ENCODE results near the gene TUBGCP3. TPM values are rescaled to one million over a fixed set of nuclear protein-coding genes. Genes with fewer than 3 reads are reported as not detected.

Gene TUBGCP3
- total and polyA plus RNA-seq, 2 experiments from 2014 or later = 12.8 to 40.2 TPM

DNA sequence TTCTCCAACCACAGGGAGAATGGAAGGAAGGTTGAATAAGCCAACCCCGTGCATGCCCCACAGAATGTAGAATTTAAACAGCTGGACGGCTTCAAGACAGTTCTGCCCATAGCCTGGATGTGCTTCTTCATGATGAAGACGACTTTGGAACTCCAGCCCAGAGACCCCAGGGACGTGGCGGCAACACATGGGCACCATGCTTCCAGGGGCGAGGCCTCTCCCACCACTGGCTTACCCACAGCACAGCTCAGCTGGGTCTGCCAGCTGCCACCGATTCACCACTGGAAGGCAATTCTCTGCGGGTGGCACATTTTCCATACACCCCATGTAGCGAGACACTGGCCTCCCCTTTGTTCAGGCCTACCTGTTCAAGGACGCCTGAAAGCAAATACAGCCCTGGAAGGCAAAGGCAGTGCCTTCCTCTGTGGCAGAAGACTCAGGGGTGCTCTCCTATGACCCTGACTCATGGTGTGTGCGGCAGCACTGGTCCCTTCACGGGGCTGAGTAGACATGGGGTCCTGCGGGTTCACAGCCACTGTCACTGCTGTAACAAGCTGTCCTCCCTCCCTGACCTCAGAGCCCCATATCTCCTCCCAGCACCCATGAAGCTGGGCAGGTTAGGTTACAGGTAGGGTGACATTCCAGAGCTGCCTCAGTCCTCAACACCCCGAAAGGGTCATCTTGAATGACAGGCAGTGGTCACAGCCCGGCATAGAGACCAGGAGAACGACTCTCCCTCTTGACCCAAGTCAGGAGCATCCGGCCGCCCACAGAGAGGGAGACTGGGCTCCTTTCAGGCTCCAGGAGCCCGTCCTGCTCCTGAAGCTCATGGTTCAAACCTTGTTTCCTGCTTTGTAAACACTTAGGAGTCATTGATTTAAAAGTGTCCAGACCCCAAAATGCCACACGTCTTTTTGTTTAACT is 139.1 kb downstream of the TUBGCP3 start (continued):
- TF ChIP-seq, protein P1, sequence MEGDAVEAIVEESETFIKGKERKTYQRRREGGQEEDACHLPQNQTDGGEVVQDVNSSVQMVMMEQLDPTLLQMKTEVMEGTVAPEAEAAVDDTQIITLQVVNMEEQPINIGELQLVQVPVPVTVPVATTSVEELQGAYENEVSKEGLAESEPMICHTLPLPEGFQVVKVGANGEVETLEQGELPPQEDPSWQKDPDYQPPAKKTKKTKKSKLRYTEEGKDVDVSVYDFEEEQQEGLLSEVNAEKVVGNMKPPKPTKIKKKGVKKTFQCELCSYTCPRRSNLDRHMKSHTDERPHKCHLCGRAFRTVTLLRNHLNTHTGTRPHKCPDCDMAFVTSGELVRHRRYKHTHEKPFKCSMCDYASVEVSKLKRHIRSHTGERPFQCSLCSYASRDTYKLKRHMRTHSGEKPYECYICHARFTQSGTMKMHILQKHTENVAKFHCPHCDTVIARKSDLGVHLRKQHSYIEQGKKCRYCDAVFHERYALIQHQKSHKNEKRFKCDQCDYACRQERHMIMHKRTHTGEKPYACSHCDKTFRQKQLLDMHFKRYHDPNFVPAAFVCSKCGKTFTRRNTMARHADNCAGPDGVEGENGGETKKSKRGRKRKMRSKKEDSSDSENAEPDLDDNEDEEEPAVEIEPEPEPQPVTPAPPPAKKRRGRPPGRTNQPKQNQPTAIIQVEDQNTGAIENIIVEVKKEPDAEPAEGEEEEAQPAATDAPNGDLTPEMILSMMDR (conservative IDR thresholded peaks at IDR 0.05; ENCODE audit: low read depth in 2 of 2) = no peak
- TF ChIP-seq NANOG (IDR thresholded peaks at IDR 0.05; ENCODE audit: borderline replicate concordance) = no peak

DNA sequence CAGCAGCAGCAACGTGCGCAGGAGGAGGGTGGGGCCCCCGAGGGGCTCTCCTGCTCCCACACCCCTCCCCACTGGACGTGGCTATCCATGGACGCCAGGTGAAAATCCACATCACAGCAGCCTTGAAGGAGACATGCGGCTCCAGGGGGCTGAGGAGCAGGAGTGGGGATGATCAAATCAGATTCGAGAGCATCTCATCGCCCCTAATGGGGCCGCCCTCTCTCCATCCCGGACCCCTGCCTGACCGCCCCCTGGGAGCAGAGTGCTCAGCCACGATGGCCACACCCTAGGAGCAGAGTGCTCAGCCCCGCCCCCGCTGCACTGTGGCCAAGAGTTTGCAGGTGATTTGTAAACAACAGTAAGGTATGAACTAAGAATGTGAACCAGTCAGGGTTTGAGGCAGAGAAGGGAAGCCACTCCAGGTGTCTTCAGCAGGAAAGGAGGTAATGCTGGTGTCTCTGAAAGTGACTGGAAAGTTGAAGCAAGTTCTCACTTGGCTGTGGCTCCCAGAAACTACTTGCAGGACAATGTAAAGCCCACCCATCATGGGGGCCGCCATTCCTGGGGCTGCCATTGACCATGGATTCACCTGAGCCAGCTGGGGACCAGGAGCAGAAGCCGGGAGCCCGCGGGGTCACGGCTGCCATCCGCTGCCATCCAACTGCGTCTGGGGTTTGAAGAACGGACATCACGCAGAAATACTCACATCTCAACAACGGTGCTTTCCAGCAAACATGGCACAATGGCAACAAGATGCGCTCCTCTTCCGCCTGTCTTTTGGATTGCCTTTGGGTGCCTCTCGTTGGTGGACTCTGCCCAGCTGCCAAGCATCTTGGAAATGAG is 140.0 kb downstream of the TUBGCP3 start:
- Mint-ChIP-seq H3K27me3 (ENCODE audit: insufficient read depth, low read depth, poor library complexity) (peaks cover 13% of the 10 kb centered on the region), H3K36me3 (ENCODE audit: low read depth) (no peaks in the 10 kb centered on the region), H3K4me3 (no peak overlapping the region), H3K4me1 (peaks cover 7% of the 10 kb centered on the region; the same call in 2 of the 3 replicates), H3K27ac (no peak overlapping the region), H3K9me3 (no peaks in the 10 kb centered on the region)
- ATAC-seq (no peak), DNase-seq (ENCODE audit: low spot score) (no peak)
- H3K9me2 ChIP-seq (ENCODE audit: insufficient read depth) = no peaks in the 10 kb centered on the region
- no peaks in the 10 kb centered on the region for H3K4me1 ChIP-seq (ENCODE audit: insufficient read depth)
- H3K79me2 ChIP-seq (replicated peaks; ENCODE audit: insufficient read depth) = no peaks in the 10 kb centered on the region
- H3K27ac ChIP-seq (ENCODE audit: low read depth) = no peak overlapping the region
- no peak overlapping the region for H3K4me2 ChIP-seq
- TF ChIP-seq JUNB (IDR thresholded peaks at IDR 0.05; ENCODE audit: unreplicated experiment) = no peak
- no peak for TF ChIP-seq POLR2AphosphoS5 (IDR thresholded peaks at IDR 0.05; ENCODE audit: low read depth)
- TF ChIP-seq EZH2 (IDR thresholded peaks at IDR 0.05; ENCODE audit: low read depth, unreplicated experiment) = no peak
- TF ChIP-seq ZNF331 (CRISPR knock-in tag; IDR thresholded peaks at IDR 0.05; ENCODE audit: low read depth) = no peak
- TF ChIP-seq NANOG (IDR thresholded peaks at IDR 0.05; ENCODE audit: borderline replicate concordance) = no peak
- TF ChIP-seq, protein P2, sequence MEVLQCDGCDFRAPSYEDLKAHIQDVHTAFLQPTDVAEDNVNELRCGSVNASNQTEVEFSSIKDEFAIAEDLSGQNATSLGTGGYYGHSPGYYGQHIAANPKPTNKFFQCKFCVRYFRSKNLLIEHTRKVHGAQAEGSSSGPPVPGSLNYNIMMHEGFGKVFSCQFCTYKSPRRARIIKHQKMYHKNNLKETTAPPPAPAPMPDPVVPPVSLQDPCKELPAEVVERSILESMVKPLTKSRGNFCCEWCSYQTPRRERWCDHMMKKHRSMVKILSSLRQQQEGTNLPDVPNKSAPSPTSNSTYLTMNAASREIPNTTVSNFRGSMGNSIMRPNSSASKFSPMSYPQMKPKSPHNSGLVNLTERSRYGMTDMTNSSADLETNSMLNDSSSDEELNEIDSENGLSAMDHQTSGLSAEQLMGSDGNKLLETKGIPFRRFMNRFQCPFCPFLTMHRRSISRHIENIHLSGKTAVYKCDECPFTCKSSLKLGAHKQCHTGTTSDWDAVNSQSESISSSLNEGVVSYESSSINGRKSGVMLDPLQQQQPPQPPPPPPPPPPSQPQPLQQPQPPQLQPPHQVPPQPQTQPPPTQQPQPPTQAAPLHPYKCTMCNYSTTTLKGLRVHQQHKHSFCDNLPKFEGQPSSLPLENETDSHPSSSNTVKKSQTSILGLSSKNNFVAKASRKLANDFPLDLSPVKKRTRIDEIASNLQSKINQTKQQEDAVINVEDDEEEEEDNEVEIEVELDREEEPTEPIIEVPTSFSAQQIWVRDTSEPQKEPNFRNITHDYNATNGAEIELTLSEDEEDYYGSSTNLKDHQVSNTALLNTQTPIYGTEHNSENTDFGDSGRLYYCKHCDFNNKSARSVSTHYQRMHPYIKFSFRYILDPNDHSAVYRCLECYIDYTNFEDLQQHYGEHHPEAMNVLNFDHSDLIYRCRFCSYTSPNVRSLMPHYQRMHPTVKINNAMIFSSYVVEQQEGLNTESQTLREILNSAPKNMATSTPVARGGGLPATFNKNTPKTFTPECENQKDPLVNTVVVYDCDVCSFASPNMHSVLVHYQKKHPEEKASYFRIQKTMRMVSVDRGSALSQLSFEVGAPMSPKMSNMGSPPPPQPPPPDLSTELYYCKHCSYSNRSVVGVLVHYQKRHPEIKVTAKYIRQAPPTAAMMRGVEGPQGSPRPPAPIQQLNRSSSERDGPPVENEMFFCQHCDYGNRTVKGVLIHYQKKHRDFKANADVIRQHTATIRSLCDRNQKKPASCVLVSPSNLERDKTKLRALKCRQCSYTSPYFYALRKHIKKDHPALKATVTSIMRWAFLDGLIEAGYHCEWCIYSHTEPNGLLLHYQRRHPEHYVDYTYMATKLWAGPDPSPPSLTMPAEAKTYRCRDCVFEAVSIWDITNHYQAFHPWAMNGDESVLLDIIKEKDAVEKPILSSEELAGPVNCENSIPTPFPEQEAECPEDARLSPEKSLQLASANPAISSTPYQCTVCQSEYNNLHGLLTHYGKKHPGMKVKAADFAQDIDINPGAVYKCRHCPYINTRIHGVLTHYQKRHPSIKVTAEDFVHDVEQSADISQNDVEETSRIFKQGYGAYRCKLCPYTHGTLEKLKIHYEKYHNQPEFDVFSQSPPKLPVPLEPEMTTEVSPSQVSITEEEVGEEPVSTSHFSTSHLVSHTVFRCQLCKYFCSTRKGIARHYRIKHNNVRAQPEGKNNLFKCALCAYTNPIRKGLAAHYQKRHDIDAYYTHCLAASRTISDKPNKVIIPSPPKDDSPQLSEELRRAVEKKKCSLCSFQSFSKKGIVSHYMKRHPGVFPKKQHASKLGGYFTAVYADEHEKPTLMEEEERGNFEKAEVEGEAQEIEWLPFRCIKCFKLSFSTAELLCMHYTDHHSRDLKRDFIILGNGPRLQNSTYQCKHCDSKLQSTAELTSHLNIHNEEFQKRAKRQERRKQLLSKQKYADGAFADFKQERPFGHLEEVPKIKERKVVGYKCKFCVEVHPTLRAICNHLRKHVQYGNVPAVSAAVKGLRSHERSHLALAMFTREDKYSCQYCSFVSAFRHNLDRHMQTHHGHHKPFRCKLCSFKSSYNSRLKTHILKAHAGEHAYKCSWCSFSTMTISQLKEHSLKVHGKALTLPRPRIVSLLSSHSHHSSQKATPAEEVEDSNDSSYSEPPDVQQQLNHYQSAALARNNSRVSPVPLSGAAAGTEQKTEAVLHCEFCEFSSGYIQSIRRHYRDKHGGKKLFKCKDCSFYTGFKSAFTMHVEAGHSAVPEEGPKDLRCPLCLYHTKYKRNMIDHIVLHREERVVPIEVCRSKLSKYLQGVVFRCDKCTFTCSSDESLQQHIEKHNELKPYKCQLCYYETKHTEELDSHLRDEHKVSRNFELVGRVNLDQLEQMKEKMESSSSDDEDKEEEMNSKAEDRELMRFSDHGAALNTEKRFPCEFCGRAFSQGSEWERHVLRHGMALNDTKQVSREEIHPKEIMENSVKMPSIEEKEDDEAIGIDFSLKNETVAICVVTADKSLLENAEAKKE (CRISPR knock-in tag; IDR thresholded peaks at IDR 0.05) = no peak
- no peaks in the 10 kb centered on the region for H4K20me1 ChIP-seq (replicated peaks; ENCODE audit: insufficient read depth)
- H3F3A ChIP-seq (replicated peaks; ENCODE audit: low read depth) = no peaks in the 10 kb centered on the region
- H2AFZ ChIP-seq = no peak overlapping the region
- no peak overlapping the region for H3K4me3 ChIP-seq
- no peaks in the 10 kb centered on the region for H3K27me3 ChIP-seq (ENCODE audit: insufficient read depth)
- H3K36me3 ChIP-seq (ENCODE audit: insufficient read depth) = no peaks in the 10 kb centered on the region
